Kidney epithelial cell (primary cell): ENCODE data around the gene INPP5A. TPM values are rescaled to one million over a fixed set of nuclear protein-coding genes. Genes with fewer than 3 reads are reported as not detected.
"Not testable (repeated sequence)": the region's sequence is repeated elsewhere in the genome, so short reads cannot be mapped to it uniquely, and the experiment has no call there.

Experiments
- DNase-seq: peaks from one replicate; pipeline ENCODE4 v3.0.0-alpha.2; 2010; ENCODE audit warnings: low read depth
- H3K27me3 ChIP-seq: 2 replicates; pipeline ENCODE4 v1.6.0; 2011; ENCODE audit warnings: low read length; ENCODE audit not compliant: control insufficient read depth, insufficient read depth
- H3K36me3 ChIP-seq: 2 replicates; pipeline ENCODE4 v1.5.1; 2011; ENCODE audit warnings: low read length; ENCODE audit not compliant: control insufficient read depth, insufficient read depth
- H3K4me3 ChIP-seq: 2 replicates; pipeline ENCODE4 v1.5.1; 2011; ENCODE audit warnings: low read depth, mild to moderate bottlenecking, control low read depth, low read length
- CTCF ChIP-seq: IDR thresholded peaks from 2 replicates; pipeline ENCODE4 v1.5.1; 2011; ENCODE audit warnings: mild to moderate bottlenecking, moderate library complexity, low read length, control low read depth, inconsistent platforms; ENCODE audit not compliant: insufficient read depth, poor library complexity, severe bottlenecking
- total RNA-seq: library from RNA; depleted of rRNA; stranded (reverse); fragments of >200 nt; gene quantifications from 2 replicates; pipeline ENCODE4 v1.2.3, GENCODE V29; 2015

Gene INPP5A
- total RNA-seq, 1 donor from 2014 or later = 45.1 TPM

- Histone ChIP-seq H3K36me3 (no peaks in the 10 kb centered on the region), H3K27me3 (no peaks in the 10 kb centered on the region), H3K4me3 (no peak overlapping the region)
- no peak for TF ChIP-seq CTCF
- no peak for DNase-seq
Observed at GRCh38 chr10:132701846-132702190, 164.2 kb downstream of the INPP5A start.

- Histone ChIP-seq H3K4me3 (no peak overlapping the region), H3K36me3 (no peaks in the 10 kb centered on the region), H3K27me3 (no peaks in the 10 kb centered on the region)
- TF ChIP-seq CTCF = no peak
- no peak for DNase-seq
Observed at GRCh38 chr10:132702601-132703418, 165.2 kb downstream of the INPP5A start.

- no peaks in the 10 kb centered on the region for H3K36me3 ChIP-seq
Observed at GRCh38 chr10:132703419-132704007, 165.9 kb downstream of the INPP5A start.

GRCh38 chr10:132704008-132704814 lies 166.6 kb downstream of the INPP5A start:
- Histone ChIP-seq H3K4me3 (no peak overlapping the region), H3K27me3 (no peaks in the 10 kb centered on the region)
- DNase-seq = no peak

More at GRCh38 chr10:132703419-132704007, 165.9 kb downstream of the INPP5A start:
- Histone ChIP-seq H3K27me3 (no peaks in the 10 kb centered on the region), H3K4me3 (no peak overlapping the region)
- DNase-seq = no peak
- TF ChIP-seq CTCF = no peak

GRCh38 chr10:132704815-132705064 lies 167.2 kb downstream of the INPP5A start:
- H3K36me3 ChIP-seq, H3K27me3 ChIP-seq, DNase-seq, H3K4me3 ChIP-seq: not testable (repeated sequence)

More at GRCh38 chr10:132704008-132704814, 166.6 kb downstream of the INPP5A start:
- no peak for TF ChIP-seq CTCF
- H3K36me3 ChIP-seq = no peaks in the 10 kb centered on the region

- no peak for DNase-seq
- Histone ChIP-seq H3K36me3 (no peaks in the 10 kb centered on the region), H3K4me3 (no peak overlapping the region), H3K27me3 (no peaks in the 10 kb centered on the region)
- no peak for TF ChIP-seq CTCF
Observed at GRCh38 chr10:132705173-132705572, 167.6 kb downstream of the INPP5A start.
